Measurements from ENCODE around the gene RIN3. TPM values are rescaled to one million over a fixed set of nuclear protein-coding genes. Genes with fewer than 3 reads are reported as not detected.

RIN3 gene
- total RNA-seq, 1 experiment from 2014 or later, result 1.5 TPM

- peaks cover 6 to 10% of the 10 kb centered on the region in 2 experiments for H3K4me1 Mint-ChIP-seq
- Histone ChIP-seq H3T11ph (ENCODE audit: low read length) (no peak overlapping the region), H4K20me1 (ENCODE audit: control insufficient read depth, insufficient read depth, insufficient read length) (no peaks in the 10 kb centered on the region), H2AFZ (ENCODE audit: low read length) (no peak overlapping the region), H3K56ac (ENCODE audit: insufficient read length, low read depth, low read length) (no peak overlapping the region), H2AK5ac (ENCODE audit: insufficient read length, low read length) (no peak overlapping the region), H3K4me1 (ENCODE audit: insufficient read depth, low read length) (no peaks in the 10 kb centered on the region), H2BK12ac (ENCODE audit: insufficient read length, low read depth, low read length) (no peak overlapping the region), H4K91ac (ENCODE audit: insufficient read length, low read depth, low read length) (no peak overlapping the region), H3K23me2 (ENCODE audit: insufficient read length, low read depth, low read length, poor library complexity, severe bottlenecking) (no peaks in the 10 kb centered on the region), H2BK20ac (ENCODE audit: low read depth, low read length, poor library complexity, severe bottlenecking) (no peak overlapping the region), H3K79me1 (ENCODE audit: insufficient read depth, low read depth, low read length, poor library complexity, severe bottlenecking) (no peaks in the 10 kb centered on the region), H4K8ac (replicated peaks; ENCODE audit: insufficient read length, low read depth, low read length) (no peak overlapping the region), H2BK120ac (ENCODE audit: low read depth, low read length, poor library complexity, severe bottlenecking) (no peak overlapping the region), H3K4ac (ENCODE audit: low read depth, low read length) (no peak overlapping the region), H3K18ac (ENCODE audit: insufficient read length, low read depth, low read length) (no peak overlapping the region), H3K9me3 (ENCODE audit: control insufficient read depth, low read depth, low read length) (no peaks in the 10 kb centered on the region), H3K27ac (ENCODE audit: insufficient read length, low read depth, low read length) (no peak overlapping the region), H3K23ac (ENCODE audit: insufficient read length, low read depth, low read length) (no peak overlapping the region), H4K5ac (ENCODE audit: insufficient read length, low read depth, low read length) (no peak overlapping the region), H2BK15ac (ENCODE audit: low read depth, low read length) (no peak overlapping the region), H3K4me2 (ENCODE audit: insufficient read depth, insufficient read length, low read length) (no peak overlapping the region), H3K9ac (ENCODE audit: extremely low read depth, insufficient read length, low read length) (no peak overlapping the region), H2BK5ac (ENCODE audit: insufficient read length, low read length) (no peak overlapping the region), H3K79me2 (ENCODE audit: insufficient read depth, low read length) (no peaks in the 10 kb centered on the region), H3K27me3 (ENCODE audit: insufficient read depth, low read length) (no peaks in the 10 kb centered on the region), H3K14ac (ENCODE audit: insufficient read depth, low read length) (no peak overlapping the region)
- no peaks in the 10 kb centered on the region; the same call in none of the 2 replicates for H3K27me3 Mint-ChIP-seq (ENCODE audit: low read depth)
- no peaks in the 10 kb centered on the region for H3K36me3 Mint-ChIP-seq (ENCODE audit: insufficient read depth in 1 of 3, low read depth in 3 of 3)
- no peak overlapping the region for H3K4me3 Mint-ChIP-seq
- no peak overlapping the region; a peak in 1 of 7 replicates for H3K27ac Mint-ChIP-seq
- TF ChIP-seq CTCF (conservative IDR thresholded peaks at IDR 0.05), result no peak
- WGBS (ENCODE audit: extremely low coverage, insufficient read length, low lambda C conversion rate), result no CpG with 5 or more reads among the region's 4 CpGs
- no peak for DNase-seq
- no peaks in the 10 kb centered on the region for H3K9me3 Mint-ChIP-seq
Measured at GRCh38 chr14:92670160-92670559, 156.6 kb downstream of the RIN3 start.
